Body of pancreas (tissue), 4 donors: Measurements from ENCODE around the gene GAK.

ENCODE experiments used
- CTCF ChIP-seq, 7 experiments: fragments of 450-650 bp in 4 of 7; fragments of 200-600 bp in 3 of 7; sonication (generic) in 3 of 7; IDR thresholded peaks; one replicate each; pipeline ENCODE4 v1.5.1; 2016 to 2019; ENCODE audit warnings: antibody characterized with exemption in 7 of 7
- POLR2A ChIP-seq, 3 donors: fragments of 450-650 bp; IDR thresholded peaks; one replicate each; pipeline ENCODE4 v1.6.1; 2016; ENCODE audit warnings: antibody characterized with exemption in 3 of 3, mild to moderate bottlenecking in 2 of 3

- TF ChIP-seq CTCF (IDR thresholded peaks at IDR 0.05) (no peak), POLR2A (IDR thresholded peaks at IDR 0.05) (no peak)
These were observed 92.3 kb downstream of the GAK start for GRCh38 chr4:839675-840443.
